Activated CD8-positive, alpha-beta memory T cell treated with anti-CD3 and anti-CD28 coated beads for 1 hour (primary cell): ENCODE data around the gene FCHO1.
"Not testable (repeated sequence)": the region's sequence is repeated elsewhere in the genome, so short reads cannot be mapped to it uniquely, and the experiment has no call there.

Experiments
- DNase-seq, 2 donors: peaks; one replicate each; pipeline ENCODE4 v3.0.0-alpha.2; 2020; ENCODE audit warnings: low read depth in 1 of 2; ENCODE audit errors: extremely low read depth in 1 of 2

Gene FCHO1

DNA sequence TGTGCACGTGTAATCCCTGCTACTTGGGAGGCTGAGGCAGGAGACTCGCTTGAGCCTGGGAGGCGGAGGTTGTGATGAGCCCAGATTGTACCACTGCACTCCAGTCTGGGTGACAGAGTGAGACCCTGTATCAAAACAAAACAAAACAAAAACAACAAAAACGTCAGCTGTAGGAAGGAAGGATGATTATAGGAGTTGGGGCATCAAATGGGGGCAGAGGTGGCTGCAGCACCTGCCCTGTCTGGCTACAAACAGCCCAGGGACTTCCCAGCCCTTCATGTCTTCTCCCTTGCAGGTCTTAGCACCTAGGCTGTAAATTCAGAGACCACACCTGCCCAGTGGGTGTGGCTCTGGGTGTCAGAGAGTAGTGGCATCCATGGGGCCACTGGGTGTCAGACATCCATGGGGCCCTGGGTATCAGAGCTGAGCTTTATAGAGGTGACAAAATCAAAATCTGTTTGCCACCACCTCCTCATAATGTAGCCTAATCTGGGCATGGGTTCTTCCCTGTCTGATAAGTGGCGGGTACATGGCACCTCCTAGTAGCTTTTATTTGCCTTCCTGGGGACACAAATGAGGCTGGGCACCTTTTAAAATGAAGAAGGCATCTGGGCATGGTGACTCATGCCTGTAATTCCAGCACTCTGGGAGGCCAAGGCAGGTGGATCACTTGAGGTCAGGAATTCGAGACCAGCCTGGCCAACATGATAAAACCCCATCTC, 38.9 kb downstream of the FCHO1 start:
- no peak for DNase-seq

DNA sequence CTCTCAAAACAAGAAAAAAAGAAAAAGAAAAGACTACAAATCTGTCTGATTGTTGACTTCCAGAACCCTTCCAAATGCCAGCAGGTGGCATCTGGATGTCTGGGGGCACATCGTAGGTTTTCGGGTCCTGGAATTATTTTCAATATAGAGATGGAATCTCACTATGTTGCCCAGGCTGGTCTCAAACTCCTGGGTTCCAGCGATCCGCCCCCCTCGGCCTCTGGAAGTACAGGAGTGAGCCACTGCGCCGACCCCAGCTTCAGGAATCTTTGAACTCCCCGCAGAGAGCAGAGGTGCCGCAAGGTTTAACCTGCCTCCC, 43.1 kb downstream of the FCHO1 start:
- DNase-seq = no peak

- no peak for DNase-seq
Observed at GRCh38 chr19:17794731-17795494, 43.6 kb downstream of the FCHO1 start, which contains the start of gene B3GNT3. Gene B3GNT3, plus strand, starts transcription at chr19:17795138. Its CDS starts 12,670 bp downstream, at chr19:17807808.

- DNase-seq = no peak
Observed at GRCh38 chr19:17795495-17795856, 44.2 kb downstream of the FCHO1 start.

DNA sequence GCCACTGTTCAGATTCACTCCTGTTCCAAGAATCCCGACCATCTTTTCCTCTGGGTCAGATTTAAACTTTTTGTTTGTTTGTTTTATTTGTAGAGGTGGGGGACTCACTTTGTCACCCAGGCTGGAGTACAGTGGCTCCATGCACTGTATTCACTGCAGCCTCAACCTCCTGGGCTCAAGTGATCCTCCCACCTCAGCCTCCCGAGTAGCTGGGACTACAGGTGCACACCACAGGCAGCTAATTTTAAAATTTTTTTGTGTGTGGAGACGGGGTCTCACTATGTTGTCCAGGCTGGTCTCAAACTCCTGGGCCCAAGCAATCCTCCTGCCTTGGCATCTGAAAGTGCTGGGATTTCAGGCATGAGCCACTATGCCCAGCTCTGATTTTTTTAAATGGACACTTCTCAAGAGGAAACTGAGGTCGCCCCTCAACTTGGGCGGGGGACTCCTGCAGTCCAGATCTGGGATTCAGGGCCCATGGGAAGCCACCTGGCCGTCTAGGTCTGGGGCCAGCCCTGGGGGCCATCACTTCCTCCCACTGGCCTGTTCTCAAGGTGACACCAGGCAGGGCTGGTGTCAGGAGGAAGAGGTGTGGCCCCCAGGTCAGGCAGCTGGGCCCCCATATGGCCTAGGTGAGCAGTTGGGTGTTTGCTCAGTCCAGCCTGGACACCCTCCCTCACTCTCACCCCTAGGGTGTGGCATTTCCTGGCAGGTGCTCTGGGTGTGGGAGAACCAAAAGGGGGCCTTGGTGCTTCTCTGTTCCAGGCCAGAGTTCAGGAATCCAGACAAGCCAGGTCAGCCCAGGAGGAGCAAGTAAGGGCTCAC, 44.9 kb downstream of the FCHO1 start:
- DNase-seq = no peak

DNA sequence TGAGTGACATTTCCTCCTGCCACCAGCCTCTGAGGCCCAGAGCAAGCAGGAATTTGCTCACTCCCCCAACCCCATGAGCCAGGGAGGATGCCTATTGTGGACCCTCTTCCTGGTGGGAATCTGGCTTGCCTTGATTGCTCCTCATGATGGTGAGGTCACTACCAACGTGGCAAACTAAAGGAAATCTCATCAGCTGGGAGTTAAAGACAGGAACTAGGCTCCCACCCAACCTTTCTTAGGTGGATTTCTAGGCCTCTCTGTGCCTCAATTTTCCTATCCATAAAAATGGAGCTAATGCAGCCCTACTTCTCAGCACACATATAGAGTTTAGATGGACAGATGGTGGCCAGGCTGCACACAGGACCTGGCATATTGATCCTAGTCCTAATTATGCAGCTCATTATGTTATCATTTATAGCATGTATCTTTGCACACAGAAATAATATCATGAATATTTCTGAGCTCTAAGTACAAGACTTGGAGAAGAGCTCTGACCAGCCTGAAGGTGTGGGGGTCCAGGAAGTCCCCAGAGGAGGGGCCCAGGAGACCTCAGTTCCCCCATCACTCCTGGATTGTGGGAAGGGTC, 45.7 kb downstream of the FCHO1 start:
- DNase-seq = no peak

- DNase-seq = no peak
Observed at GRCh38 chr19:17797424-17798201, 46.3 kb downstream of the FCHO1 start.

DNA sequence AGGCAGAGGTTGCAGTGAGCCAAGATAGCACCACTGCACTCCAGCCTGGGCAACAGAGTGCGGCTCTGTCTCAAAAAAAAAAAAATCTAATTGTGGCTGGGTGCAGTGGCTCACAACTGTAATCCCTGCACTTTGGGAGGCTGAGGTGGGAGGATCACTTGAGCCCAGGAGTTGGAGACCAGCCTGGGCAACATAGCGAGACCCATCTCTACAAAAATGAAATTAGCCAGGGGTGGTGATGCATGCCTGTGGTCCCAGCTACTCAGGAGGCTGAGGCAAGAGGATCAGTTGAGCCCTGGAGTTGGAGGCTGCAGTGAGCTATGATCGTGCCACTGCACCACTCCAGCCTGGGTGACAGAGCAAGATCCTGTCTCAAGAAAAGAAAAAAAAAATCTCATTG, 47.3 kb downstream of the FCHO1 start:
- DNase-seq = not testable (repeated sequence)

GRCh38 chr19:17802137-17802858, 51.0 kb downstream of the FCHO1 start:
- no peak for DNase-seq

- no peak for DNase-seq
Observed at GRCh38 chr19:17803264-17803896, 52.1 kb downstream of the FCHO1 start.

GRCh38 chr19:17805427-17805826, 54.1 kb downstream of the FCHO1 start:
- DNase-seq = no peak

GRCh38 chr19:17806945-17807344, 55.7 kb downstream of the FCHO1 start:
- DNase-seq = no peak

DNA sequence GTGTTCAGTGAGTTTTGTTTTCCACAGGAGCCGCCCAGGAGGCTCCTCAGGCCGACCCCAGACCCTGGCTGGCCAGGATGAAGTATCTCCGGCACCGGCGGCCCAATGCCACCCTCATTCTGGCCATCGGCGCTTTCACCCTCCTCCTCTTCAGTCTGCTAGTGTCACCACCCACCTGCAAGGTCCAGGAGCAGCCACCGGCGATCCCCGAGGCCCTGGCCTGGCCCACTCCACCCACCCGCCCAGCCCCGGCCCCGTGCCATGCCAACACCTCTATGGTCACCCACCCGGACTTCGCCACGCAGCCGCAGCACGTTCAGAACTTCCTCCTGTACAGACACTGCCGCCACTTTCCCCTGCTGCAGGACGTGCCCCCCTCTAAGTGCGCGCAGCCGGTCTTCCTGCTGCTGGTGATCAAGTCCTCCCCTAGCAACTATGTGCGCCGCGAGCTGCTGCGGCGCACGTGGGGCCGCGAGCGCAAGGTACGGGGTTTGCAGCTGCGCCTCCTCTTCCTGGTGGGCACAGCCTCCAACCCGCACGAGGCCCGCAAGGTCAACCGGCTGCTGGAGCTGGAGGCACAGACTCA, 56.5 kb downstream of the FCHO1 start:
- DNase-seq = no peak

DNA sequence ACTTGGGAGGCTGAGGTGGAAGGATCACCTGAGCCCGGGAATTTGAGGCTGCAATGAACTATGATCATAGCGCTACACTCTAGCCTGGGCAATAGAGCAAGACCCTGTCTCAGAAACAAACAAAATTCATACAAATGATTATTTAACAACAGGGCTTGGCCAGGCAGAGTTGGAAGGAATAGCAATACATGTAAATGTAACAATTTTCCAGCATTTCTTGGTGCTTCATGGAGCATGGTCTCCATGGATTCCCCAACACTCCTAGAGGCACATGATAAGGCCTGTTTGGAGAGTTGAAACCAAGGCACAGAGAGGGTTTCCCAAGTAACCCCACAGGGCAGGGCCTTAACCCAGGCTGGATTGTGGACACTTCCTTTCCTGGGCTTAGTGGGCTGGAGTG, 59.8 kb downstream of the FCHO1 start:
- no peak for DNase-seq

DNA sequence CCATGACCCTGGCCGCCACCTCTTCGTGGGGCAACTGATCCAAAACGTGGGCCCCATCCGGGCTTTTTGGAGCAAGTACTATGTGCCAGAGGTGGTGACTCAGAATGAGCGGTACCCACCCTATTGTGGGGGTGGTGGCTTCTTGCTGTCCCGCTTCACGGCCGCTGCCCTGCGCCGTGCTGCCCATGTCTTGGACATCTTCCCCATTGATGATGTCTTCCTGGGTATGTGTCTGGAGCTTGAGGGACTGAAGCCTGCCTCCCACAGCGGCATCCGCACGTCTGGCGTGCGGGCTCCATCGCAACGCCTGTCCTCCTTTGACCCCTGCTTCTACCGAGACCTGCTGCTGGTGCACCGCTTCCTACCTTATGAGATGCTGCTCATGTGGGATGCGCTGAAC, 60.4 kb downstream of the FCHO1 start:
- DNase-seq = no peak

GRCh38 chr19:17812099-17812498, 60.8 kb downstream of the FCHO1 start:
- no peak for DNase-seq

DNA sequence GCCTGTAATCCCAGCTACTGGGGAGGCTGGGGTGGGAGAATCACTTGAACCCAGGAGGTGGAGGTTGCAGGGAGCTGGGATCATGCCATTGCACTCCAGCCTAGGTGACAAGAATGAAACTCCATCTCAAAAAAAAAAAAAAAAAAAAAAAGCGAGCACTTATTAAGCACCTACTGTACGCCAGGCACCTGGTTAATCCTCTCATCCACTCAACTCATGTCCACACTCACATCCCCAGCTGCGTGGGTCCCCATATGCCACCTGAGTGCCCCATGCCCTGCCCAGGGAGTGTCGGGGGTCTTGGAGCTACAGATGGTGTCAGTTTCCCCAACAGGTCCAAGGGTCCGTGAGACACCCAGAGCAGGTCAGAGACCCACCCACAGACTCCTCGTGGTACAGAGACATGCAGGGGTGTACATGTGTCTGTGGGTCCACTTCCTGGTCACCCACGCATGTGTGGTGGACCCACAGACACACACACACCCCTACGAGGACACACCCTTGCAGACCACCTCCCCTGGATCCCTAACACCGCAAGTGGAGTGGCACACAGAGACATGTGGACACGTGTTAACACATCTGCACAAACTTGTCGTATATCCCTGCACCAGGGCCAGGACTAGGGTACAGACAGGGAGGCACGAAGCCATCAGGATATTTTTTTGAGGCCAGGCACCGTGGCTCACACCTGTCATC, 66.5 kb downstream of the FCHO1 start:
- DNase-seq = no peak

- no peak for DNase-seq
Observed at GRCh38 chr19:17821190-17821589, 69.9 kb downstream of the FCHO1 start, which contains the start of gene INSL3. Gene INSL3, minus strand, starts transcription at chr19:17821519. Its CDS starts 13 bp downstream, at chr19:17821506.
